ENCODE results near the gene FLT4.

Gene FLT4

GRCh38 chr5:180640861-180641565, 8.4 kb downstream of the FLT4 start:
- DNase-seq, result no peak

DNA sequence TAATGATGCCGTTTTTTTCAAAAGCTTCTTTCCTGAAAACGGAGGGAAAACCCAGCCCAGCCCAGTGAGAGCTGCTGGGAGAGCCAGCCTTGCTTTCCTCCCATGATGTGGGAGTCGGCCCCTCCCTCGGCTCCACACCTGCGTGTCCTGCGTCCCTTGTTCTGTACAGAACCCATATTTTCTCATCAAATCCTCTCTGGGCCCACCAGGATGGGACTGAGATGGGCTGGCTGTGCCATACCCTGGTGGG, 8.9 kb downstream of the FLT4 start:
- no peak for DNase-seq

GRCh38 chr5:180639741-180640610, 9.4 kb downstream of the FLT4 start:
- no peak for DNase-seq

GRCh38 chr5:180639287-180639686, 10.1 kb downstream of the FLT4 start:
- no peak for DNase-seq

- DNase-seq, result no peak
These were observed 11.3 kb downstream of the FLT4 start for GRCh38 chr5:180637962-180638680.

GRCh38 chr5:180636403-180637075, 12.9 kb downstream of the FLT4 start:
- DNase-seq, result no peak

- DNase-seq, result no peak
These were observed 13.4 kb downstream of the FLT4 start for GRCh38 chr5:180636016-180636402.

DNA sequence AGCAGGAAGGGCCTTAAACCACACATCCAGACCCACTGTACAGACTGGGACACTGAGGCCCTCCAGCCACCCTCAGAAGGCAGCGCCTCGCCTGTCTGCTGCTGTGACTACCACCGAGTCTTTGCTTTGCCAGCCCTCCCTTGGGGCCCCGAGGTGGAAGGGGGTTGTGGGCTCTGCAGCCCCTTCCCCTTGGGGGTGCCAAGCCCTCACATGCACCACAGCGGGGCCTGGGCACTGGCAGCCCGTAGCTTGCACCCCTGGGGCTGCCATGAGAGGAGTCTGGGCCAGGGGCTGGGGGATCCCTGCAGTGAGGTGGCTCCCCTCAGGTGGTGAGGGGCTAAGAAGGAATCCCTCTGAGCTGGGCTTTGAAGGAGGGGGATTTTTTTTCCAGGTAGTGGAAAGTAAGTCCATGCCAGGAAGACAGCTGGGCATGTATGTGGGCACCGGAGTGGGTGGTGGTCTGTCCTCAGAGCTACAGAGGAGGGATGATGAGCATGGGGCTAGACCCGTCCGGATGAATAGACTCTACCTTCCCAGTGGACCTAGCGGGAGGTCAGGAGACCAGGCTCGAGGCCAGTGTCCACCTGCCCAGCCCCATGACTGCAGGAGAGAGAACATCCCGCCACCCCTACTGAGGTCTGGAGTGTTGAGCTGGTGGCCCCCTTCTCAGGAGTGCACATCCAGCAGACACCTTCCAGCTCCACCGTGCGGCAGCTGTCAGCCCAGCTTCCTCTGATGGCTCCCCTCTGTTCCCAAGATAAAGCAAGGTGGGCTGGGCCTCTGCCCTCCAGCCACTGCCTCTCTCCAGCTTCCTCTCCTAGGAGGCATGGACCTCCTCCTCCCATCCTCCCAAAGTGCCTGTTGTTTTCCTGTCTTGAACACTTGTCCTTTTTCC, 15.9 kb downstream of the FLT4 start:
- DNase-seq, result no peak

DNA sequence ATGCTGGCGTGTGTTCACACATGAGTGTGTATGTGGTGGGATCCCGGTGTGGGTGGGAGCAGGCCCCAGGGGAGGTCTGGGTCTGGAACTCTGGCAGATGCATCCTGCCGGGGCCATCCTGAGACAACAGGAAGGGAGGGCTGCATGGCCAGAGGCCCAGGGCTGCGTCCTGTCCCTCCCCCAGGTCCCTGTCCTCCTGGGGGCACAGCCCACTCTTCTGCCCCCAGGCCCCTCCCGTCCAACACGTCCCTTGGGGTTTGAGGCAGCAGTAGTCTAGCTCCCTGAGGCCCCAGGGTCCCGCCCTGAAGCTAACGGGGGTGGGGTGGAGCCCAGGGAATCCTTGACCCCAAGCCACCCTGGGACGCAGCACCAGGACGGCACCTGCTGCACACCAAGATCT, 16.6 kb downstream of the FLT4 start:
- DNase-seq, result no peak

DNA sequence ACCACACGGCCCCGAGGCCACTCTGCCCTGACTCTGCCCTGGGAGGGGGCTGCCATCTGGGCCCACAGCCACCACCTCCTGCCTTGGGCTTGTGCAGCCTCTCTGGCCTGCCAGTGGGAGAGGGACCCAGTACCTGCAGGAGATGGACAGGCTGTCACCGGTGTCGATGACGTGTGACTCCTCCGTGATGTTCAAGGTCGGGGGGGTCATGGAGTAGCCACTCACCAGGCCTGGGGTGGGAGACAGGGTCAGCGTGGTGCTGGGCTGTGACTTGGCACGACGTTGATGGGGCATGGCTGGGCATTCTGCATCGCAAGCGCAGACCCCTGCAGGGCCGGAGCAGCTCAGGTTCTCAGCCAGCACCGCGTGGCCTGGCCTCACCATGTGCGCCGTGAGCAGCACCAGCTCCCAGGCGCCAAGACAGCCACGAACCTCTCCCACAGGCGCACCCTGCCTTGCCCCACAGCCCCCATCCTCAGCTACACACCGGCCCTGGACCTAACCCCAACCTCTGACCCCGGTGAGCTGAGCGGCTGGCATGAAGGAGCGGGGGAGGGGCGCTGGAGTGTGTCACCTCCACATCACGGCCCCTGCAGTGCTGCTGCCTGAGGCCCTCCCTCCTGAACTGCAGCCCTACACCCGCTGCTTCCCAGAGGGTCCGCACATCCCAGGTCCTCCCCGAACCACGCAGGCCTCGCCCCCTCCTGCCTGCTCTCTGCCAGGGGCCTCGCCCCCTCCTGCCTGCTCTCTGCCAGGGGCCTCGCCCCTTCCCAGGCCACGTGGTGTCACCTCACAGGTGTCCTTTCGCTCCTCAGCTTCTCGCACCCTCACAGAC, 17.6 kb downstream of the FLT4 start:
- DNase-seq, result no peak

- DNase-seq, result no peak
These were observed 19.0 kb downstream of the FLT4 start for GRCh38 chr5:180630426-180630825.

DNA sequence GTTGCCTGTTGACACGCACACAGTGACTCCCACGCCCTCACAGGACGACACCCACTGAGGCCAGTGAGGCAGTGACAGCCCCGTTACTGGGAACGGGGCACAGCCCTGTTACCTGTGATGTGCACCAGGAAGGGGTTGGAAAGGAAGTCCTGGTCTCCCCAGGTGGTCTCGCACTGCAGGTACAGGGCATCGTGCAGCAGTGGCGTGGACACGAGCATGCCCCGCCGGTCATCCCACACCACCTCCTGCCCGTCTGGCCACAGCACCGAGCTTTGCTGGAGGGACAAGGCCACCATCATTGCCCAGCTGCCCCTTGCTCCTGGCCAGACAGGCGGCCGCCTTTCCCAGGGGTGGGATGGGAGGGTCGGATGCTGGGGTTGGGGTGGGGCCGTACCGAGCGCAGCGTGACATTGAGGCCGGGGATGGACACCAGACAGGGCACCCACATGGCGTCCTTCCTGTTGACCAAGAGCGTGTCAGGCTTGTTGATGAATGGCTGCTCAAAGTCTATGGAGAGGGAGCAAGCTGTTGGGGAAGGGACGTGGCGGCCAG, 19.5 kb downstream of the FLT4 start:
- DNase-seq, result no peak

GRCh38 chr5:180628827-180629750, 20.3 kb downstream of the FLT4 start:
- no peak for DNase-seq

GRCh38 chr5:180628211-180628610, 21.2 kb downstream of the FLT4 start:
- no peak for DNase-seq

DNA sequence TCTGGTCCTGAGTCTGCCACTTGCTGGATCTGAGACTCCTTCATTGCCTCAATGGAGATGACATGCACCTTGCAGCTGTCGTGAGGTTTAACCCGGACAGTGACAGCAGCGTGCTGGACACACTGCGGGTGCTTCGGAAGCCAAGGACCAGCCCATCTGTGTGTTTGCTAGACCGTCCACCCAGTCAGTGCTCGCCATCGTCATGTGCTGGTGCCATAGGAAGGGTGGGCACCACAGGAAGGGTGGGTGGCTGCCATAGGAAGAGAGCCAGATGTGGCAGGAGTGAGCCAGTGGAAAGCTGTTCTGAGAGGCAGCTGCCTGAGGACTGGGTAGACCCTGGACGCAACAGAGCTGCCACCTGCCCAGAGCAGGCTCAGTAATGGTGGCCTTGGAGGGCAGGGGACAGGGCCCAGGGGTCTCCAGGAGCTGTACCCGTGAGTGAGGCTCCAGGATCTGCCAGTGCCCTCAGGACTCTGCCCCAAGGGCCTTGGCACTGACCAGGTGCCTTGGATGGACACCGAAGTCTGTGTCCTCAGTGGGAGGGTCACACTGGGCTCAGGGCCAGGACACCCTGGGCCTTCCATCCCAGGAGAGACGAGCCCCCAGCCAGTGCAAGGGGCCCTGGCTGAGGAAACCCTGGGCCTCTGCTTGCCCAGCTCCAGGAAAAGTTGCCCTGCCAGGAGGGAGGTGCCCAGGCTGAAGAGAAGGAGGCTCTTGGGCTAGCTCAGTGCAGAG, 21.8 kb downstream of the FLT4 start:
- no peak for DNase-seq

DNA sequence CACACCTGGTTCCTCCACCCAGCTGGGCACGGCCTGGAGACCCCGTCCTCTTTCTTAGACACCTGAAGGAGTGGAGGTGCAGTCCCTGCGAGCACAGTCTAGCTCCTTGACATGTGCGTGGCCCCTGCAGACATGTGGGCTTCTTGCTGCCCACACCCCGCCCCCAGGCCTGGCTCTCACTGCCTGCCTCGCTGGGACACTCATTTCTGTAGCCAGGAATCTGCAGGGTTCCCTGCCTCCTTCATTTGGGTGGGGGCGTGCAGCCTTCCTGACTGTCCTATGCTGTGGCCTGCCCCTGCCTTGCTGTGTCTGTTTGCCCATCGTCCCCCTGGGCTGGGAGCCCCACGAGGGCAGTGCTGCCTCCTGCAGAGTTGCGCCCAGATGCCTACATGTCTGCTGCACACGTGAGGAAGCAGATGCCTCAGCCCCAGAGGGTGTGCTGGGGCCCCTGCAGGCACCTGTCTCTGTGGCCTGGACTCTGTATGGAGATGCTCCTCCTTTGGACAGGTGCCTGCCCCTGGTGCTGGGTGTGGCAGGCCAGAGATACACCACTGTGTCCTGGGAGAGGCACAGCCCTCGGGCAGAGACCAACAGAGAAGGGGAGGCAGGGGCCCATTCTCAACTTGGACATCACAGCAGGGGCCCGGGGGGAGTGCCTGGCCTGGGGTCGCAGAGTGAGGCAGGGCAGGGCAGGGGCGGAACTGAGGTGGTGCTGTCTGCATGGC, 22.6 kb downstream of the FLT4 start:
- no peak for DNase-seq

- DNase-seq, result no peak
These were observed 23.4 kb downstream of the FLT4 start for GRCh38 chr5:180625791-180626660.

All from stimulated activated CD8-positive, alpha-beta memory T cell treated with anti-CD3 and anti-CD28 coated beads, Interleukin-4, amount 100 ng/mL, for 48 hours (primary cell).